CD4-positive, alpha-beta T cell treated with Interleukin-15 for 1 hour (primary cell): ENCODE data around the gene MCM9.
"Not testable (repeated sequence)": the region's sequence is repeated elsewhere in the genome, so short reads cannot be mapped to it uniquely, and the experiment has no call there.

Experiments used
- DNase-seq: peaks from one replicate; pipeline ENCODE4 v3.0.0-alpha.2; 2020

The MCM9 gene

GRCh38 chr6:118789419-118789818, 145.5 kb downstream of the MCM9 start:
- no peak for DNase-seq

GRCh38 chr6:118788702-118789101, 146.3 kb downstream of the MCM9 start:
- DNase-seq: no peak

- peak; percentile 30 for DNase-seq
These were observed 147.1 kb downstream of the MCM9 start for GRCh38 chr6:118787724-118788423.

- no peak for DNase-seq
These were observed 148.1 kb downstream of the MCM9 start for GRCh38 chr6:118786596-118787453.

DNA sequence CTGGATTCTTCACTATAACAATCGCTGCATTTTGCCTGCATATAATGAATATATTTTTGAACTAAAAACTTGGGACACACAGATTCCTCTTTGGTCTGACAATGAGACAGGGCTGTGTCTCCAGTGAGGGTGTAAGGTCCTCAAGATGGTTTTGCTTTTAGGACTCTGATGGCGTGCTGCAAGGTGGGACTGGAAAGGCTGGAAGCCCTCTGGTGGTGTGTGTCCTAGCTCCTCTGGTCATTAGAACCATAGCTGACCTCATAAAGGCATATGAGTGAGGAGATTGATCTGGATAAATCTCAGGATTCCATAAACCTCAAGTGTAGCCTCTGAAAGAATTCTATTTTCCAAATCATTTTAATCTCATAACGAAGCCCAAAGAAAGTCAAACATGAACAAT, 149.4 kb downstream of the MCM9 start:
- no peak for DNase-seq

DNA sequence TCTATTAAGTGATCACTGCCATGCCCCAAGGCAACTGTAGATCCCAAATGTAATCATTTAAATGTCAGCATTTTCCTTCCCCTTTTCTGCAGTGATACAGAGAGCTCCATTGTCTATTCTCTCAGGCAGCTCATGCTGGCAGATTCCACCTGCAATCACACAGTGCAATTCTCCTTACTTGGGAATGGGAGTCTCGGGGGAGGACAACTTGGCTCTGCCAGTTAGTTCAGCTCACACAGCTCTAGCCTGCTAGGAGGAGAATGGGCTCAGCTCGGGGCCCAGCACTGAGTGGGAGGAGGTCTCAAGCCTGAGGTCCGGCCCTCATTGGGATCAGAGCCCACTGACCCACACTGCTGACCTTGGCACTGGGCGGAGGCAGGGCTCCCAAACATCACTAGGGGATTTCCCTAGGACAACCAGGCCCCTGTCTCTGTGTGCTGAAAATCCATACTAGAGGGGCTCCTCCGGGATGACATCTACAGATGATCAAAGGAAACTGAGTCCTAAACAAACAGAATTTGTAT, 150.3 kb downstream of the MCM9 start:
- DNase-seq: no peak

DNA sequence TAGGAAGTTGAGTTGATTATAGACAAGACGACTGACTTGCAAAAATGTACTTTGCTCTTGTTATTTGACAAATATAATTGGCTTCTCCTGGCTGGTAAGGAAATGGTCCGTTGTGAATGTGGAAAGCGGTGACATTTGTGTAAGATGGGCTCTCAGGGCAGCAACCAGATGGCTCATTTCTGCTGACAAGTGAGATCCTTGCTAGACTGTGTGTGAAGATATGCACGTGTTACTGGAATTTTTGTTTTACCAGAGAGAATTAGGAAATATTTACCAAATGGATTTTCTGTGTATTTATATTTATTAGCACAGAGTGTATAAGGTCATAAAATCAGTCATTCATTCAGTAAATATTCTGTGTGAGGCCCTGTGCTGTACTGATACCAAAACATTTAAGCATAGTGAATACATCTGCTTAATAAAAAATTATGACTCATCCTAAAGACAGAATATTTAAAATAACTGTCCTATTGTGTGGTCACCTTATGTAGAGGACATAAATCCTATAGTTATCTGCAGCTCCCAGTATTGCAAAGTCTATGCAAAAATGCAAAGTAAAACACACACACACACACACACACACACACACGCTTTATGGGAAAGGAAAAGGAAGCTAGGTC, 150.9 kb downstream of the MCM9 start:
- DNase-seq: no peak

- DNase-seq: no peak
These were observed 152.3 kb downstream of the MCM9 start for GRCh38 chr6:118782651-118783050.

- DNase-seq: no peak
These were observed 153.1 kb downstream of the MCM9 start for GRCh38 chr6:118781897-118782296.

GRCh38 chr6:118780668-118781067, 154.3 kb downstream of the MCM9 start:
- DNase-seq: no peak

GRCh38 chr6:118776607-118777549, 158.1 kb downstream of the MCM9 start:
- DNase-seq: peak; percentile 66

GRCh38 chr6:118775381-118775780, 159.6 kb downstream of the MCM9 start:
- no peak for DNase-seq

GRCh38 chr6:118774581-118774980, 160.4 kb downstream of the MCM9 start:
- no peak for DNase-seq

GRCh38 chr6:118772886-118773285, 162.1 kb downstream of the MCM9 start:
- DNase-seq: no peak

DNA sequence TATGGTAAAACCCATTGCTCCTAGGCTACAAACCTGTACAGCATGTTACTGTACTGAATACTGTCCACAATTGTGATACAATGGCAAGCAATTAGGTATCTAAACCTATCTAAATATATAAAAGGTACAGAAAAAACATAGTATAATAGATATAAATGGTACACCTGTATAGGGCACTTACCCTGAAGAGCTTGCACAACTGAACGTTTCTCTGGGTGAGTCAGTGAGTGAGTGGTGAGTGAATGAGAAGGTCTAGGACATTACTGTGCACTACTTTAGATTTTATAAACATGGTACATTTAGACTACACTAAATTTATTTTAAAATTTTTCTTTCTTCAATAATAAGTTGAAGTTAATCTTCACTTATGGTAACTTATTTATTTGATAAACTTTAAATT, 163.7 kb downstream of the MCM9 start:
- no peak for DNase-seq

- DNase-seq: no peak
These were observed 164.1 kb downstream of the MCM9 start for GRCh38 chr6:118770835-118771234.

DNA sequence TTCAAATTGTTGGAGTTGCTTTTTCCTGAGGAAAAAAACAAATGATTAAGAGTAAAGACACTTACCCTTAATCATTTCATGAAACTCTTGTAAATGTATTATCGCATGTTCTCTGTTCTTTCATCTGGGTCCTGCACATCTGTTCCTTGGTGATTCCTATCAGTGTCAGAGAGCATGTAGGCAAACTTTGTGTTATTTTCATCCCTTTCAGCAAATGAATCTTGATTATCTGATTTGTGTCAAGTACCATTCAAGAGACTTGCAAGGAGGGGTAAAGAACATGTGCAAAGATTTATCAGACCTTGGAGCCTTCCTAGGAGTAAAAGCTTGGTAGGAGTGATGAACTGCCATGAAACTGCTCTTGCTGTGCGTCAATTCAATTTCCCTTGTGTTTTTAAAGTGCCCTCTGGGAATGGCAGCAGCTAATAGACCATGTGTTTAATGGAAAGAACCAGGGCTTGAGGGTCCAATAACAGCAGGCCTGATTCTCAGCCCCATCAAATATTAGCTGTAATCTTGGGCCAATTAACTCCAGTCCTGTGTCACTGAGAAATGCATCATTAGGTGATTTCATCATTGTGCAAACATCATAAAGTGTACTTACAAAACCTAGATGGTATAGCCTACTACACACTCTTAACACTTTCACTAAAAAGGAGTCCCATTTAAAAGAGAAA, 164.7 kb downstream of the MCM9 start:
- no peak for DNase-seq

DNA sequence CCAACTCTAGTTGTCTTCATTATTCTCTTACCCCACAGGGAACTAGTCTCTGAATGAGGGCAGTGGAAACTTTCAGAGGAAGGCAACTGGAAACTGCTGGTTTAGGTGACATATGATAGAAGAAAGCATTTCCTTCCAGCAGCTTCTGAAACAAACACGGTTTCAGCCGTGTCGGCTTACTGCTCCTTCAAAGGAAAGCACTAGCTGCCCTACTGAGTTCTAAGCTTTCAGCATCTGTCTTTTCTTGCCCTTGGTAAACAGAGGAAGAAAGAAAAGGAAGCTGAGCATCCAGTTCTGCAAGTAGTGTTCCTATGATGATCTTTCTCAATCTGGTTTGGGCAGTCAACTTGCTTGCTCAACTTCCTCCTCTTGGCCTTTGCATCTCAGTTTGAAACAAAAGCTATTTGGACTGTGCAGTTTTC, 166.0 kb downstream of the MCM9 start:
- no peak for DNase-seq

DNA sequence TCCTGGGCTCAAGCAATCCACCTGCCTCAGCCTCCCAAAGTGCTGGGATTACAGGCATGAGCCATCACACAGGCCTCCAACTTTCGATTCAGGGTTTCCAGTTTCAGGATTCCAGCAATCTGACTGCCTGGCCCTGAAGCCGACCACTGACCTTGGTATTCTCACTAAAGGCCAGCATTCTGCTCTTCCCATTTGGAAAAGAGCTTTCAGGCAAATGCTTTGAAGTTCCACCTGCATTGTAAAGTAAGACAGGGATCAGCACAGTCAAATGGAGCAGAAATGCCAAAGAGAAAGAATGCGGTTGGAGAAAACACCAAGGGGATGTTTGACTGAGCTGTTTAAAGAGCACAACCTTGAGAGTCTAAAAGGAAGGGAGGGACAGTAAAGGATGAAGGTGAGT, 166.5 kb downstream of the MCM9 start:
- no peak for DNase-seq

GRCh38 chr6:118765316-118765715, 169.6 kb downstream of the MCM9 start:
- not testable (repeated sequence) for DNase-seq

DNA sequence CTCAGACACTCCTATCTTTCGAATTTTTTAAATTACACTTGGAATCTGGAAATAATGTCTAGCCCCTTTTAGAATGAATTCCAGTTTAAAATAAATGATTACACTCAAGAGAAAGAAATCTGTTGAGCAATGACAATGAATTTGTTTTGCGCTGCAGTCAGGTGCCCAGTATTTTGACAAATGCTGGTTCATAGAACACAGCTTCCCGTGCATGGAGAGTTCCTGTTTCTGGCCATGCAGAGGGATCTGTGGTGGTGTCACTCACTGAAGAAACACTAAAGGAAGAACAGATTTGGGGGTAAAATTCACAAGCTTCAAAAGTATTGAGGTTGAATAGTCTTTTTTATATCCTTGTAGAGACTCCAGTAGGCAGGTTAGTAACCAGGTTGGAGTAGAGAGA, 170.2 kb downstream of the MCM9 start:
- peak; percentile 20 for DNase-seq
